Activated CD8-positive, alpha-beta memory T cell treated with anti-CD3 and anti-CD28 coated beads for 48 hours (primary cell): ENCODE data around the gene NCS1.

Experiments
- DNase-seq, 3 experiments: peaks; one replicate each; pipeline ENCODE4 v3.0.0-alpha.2; 2020; ENCODE audit warnings: low read depth in 2 of 3, low spot score in 2 of 3

NCS1 gene

GRCh38 chr9:130147198-130147597 is 25.0 kb upstream of the NCS1 start:
- DNase-seq = no peak

- no peak for DNase-seq
Observed at GRCh38 chr9:130147910-130148309, 24.3 kb upstream of the NCS1 start.

GRCh38 chr9:130149031-130149430 is 23.2 kb upstream of the NCS1 start:
- DNase-seq = no peak

GRCh38 chr9:130149654-130150286 is 22.4 kb upstream of the NCS1 start:
- no peak for DNase-seq

- no peak for DNase-seq
Observed at GRCh38 chr9:130150779-130151382, 21.3 kb upstream of the NCS1 start.

GRCh38 chr9:130154816-130155215 is 17.4 kb upstream of the NCS1 start:
- no peak for DNase-seq

- DNase-seq = no peak
Observed at GRCh38 chr9:130155647-130156046, 16.6 kb upstream of the NCS1 start.

- no peak for DNase-seq
Observed at GRCh38 chr9:130156672-130157071, 15.5 kb upstream of the NCS1 start.

GRCh38 chr9:130157079-130157478 is 15.1 kb upstream of the NCS1 start:
- DNase-seq = no peak

- DNase-seq = no peak
Observed at GRCh38 chr9:130158001-130158400, 14.2 kb upstream of the NCS1 start.

- no peak for DNase-seq
Observed at GRCh38 chr9:130159057-130159456, 13.1 kb upstream of the NCS1 start.

- no peak for DNase-seq
Observed at GRCh38 chr9:130159915-130160670, 12.1 kb upstream of the NCS1 start.

GRCh38 chr9:130160862-130161470 is 11.2 kb upstream of the NCS1 start:
- no peak for DNase-seq

GRCh38 chr9:130165579-130165978 is 6.6 kb upstream of the NCS1 start:
- DNase-seq = no peak

- no peak for DNase-seq
Observed at GRCh38 chr9:130166399-130166798, 5.8 kb upstream of the NCS1 start.

GRCh38 chr9:130167927-130168326 is 4.3 kb upstream of the NCS1 start:
- no peak for DNase-seq

GRCh38 chr9:130171226-130172148 is 717 bp upstream of the NCS1 start:
- no peak for DNase-seq

GRCh38 chr9:130172858-130173665 is 858 bp downstream of the NCS1 start:
- DNase-seq = no peak

- DNase-seq = no peak
Observed at GRCh38 chr9:130173666-130173983, 1.4 kb downstream of the NCS1 start.

GRCh38 chr9:130174025-130174424 is 1.8 kb downstream of the NCS1 start:
- no peak for DNase-seq
